Pancreas (tissue), 10 donors: Measurements from ENCODE around the gene SSX2IP. TPM values are rescaled to one million over a fixed set of nuclear protein-coding genes. Genes with fewer than 3 reads are reported as not detected.
"Not testable (repeated sequence)": the region's sequence is repeated elsewhere in the genome, so short reads cannot be mapped to it uniquely, and the experiment has no call there.

ENCODE experiments used
- ATAC-seq, 4 donors: fragments of 200-7000 bp; cut with Tn5 transposase; one replicate each; pipeline versions ENCODE4 v1.8.0 to v1.9.1; 2020; ENCODE audit warnings: mild to moderate bottlenecking in 4 of 4, moderate library complexity in 4 of 4
- DNase-seq, 6 donors: peaks; one replicate each; pipeline ENCODE4 v3.0.0-alpha.2; 2020
- FAIRE-seq: peaks from 2 replicates; lab custom pipeline; 2012; peaks lifted over from hg19 to GRCh38; lab: Jason Lieb, UNC
- H3K27ac ChIP-seq, 4 donors: fragments of 200-600 bp; sonication (generic); 1 replicate in 3 of 4; 2 replicates in 1 of 4; pipeline versions ENCODE4 v1.5.0 to v1.8.0; 2020
- H3K27me3 ChIP-seq, 4 donors: fragments of 200-600 bp; one replicate each; pipeline ENCODE4 v1.8.0; 2021
- H3K36me3 ChIP-seq, 3 donors: fragments of 200-600 bp; sonication (generic) in 1 of 3; one replicate each; pipeline versions ENCODE4 v1.5.0 to v1.8.0; 2020 to 2021
- H3K4me1 ChIP-seq, 3 donors: fragments of 200-600 bp; one replicate each; pipeline ENCODE4 v1.8.0; 2021
- H3K4me3 ChIP-seq, 4 donors: fragments of 200-600 bp; sonication (generic) in 2 of 4; one replicate each; pipeline versions ENCODE4 v1.5.0 to v1.8.0; 2020 to 2021
- H3K9me3 ChIP-seq, 4 donors: fragments of 200-600 bp; one replicate each; pipeline ENCODE4 v1.8.0; 2021
- WGBS, 2 donors: extraction: QIAGEN DNeasy Blood & Tissue Kit; methylation state at CpG; one replicate each; pipeline ENCODE4 v1.1.7; 2013; 5-methylcytosine and 5-hydroxymethylcytosine counted together
- intact Hi-C, 3 donors: fragments of 100-400 bp; cut with DNase I; formaldehyde crosslinking; loops; one replicate each; pipeline versions ENCODE4 v1.11.1 to v1.14.2; 2022
- polyA plus RNA-seq, 2 donors: library from polyadenylated mRNA; stranded (reverse); fragments of 200-250 nt; gene quantifications; one replicate each; pipeline ENCODE4 v1.2.3, GENCODE V29; 2013
- total RNA-seq, 6 donors: library from RNA; stranded (reverse); fragmentation: NEBNext Ultra II Directional in 4 of 6; extraction: Animal tissue kit (Norgen Biotek cat#: 25700) in 4 of 6; gene quantifications; one replicate each; pipeline versions ENCODE4 v1.2.1 to v1.2.4, GENCODE V29; 2021 to 2023
- TF ChIP-seq, protein P1 (sequence below), 4 donors: fragments of 200-600 bp; sonication (generic) in 3 of 4; IDR thresholded peaks; one replicate each; pipeline versions ENCODE4 v1.5.0 to v1.8.0; 2021; ENCODE audit warnings: antibody characterized with exemption in 4 of 4
- donor health status: healthy with polysubstance abuse.
- donor health status: DM: no; HTN: no; CAD: no; lungs with moderate emphysema.
- donor health status: DM: no; HTN: no; CAD: no.
- donor health status: control.
- donor health status: control.
- donor health status: Bipolar disorder and iron deficiency.
- donor health status: DM: yes; HTN: yes; CAD: no.
- donor health status: DM: no; HTN: no; CAD: no.
- donor health status: DM: no; HTN: no; CAD: no.
- donor health status: DM: yes; HTN: yes; CAD: no.

The SSX2IP gene
- total and polyA plus RNA-seq, 8 donors, result 1.9 to 10.2 (median 5.3) TPM

GRCh38 chr1:84736445-84736844 lies 46.2 kb upstream of the SSX2IP start:
- ATAC-seq, result no peak
- no peaks in the 10 kb centered on the region for H3K27me3 ChIP-seq
- FAIRE-seq, result no peak
- H3K36me3 ChIP-seq, result no peaks in the 10 kb centered on the region
- no peaks in the 10 kb centered on the region for H3K9me3 ChIP-seq
- no peak overlapping the region for H3K27ac ChIP-seq
- TF ChIP-seq, protein P1, sequence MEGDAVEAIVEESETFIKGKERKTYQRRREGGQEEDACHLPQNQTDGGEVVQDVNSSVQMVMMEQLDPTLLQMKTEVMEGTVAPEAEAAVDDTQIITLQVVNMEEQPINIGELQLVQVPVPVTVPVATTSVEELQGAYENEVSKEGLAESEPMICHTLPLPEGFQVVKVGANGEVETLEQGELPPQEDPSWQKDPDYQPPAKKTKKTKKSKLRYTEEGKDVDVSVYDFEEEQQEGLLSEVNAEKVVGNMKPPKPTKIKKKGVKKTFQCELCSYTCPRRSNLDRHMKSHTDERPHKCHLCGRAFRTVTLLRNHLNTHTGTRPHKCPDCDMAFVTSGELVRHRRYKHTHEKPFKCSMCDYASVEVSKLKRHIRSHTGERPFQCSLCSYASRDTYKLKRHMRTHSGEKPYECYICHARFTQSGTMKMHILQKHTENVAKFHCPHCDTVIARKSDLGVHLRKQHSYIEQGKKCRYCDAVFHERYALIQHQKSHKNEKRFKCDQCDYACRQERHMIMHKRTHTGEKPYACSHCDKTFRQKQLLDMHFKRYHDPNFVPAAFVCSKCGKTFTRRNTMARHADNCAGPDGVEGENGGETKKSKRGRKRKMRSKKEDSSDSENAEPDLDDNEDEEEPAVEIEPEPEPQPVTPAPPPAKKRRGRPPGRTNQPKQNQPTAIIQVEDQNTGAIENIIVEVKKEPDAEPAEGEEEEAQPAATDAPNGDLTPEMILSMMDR (IDR thresholded peaks at IDR 0.05), result no peak
- H3K4me1 ChIP-seq, result no peaks in the 10 kb centered on the region
- DNase-seq, result no peak
- intact Hi-C loops, result no loop called here
- H3K4me3 ChIP-seq, result no peak overlapping the region

DNA sequence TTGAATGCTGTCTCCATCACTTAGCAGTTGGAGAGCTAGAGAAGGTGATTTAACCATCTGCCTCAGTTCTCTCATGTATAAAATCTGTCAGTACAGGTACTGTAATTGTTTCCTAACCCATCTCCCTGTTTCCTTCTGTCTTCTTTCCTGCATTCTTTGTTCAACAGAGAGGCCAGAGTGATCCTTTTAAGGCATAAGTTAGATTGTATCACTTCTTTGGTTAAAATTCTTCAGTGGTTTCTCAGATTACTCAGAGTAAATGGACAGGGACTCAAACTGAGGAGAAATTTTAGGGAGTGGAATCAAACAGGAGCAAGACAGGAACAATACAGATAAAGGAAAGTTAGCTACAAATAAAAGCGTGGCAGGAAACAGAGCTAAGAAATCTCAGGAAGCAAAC lies 45.2 kb upstream of the SSX2IP start:
- Histone ChIP-seq H3K27me3 (no peaks in the 10 kb centered on the region), H3K9me3 (no peaks in the 10 kb centered on the region), H3K4me3 (no peak overlapping the region), H3K27ac (no peak overlapping the region), H3K36me3 (no peaks in the 10 kb centered on the region), H3K4me1 (no peaks in the 10 kb centered on the region)
- TF ChIP-seq, protein P1 (IDR thresholded peaks at IDR 0.05), result no peak
- DNase-seq (no peak), FAIRE-seq (no peak), ATAC-seq (no peak)
- intact Hi-C loops, result no loop called here
- WGBS, 2 donors, result 87 to 88% methylated on average over 1 of the region's 1 CpG

GRCh38 chr1:84732520-84732919 lies 42.3 kb upstream of the SSX2IP start:
- H3K27ac ChIP-seq, result no peak overlapping the region
- no peaks in the 10 kb centered on the region for H3K36me3 ChIP-seq
- no peak for FAIRE-seq
- H3K4me1 ChIP-seq, result no peaks in the 10 kb centered on the region
- no peaks in the 10 kb centered on the region for H3K27me3 ChIP-seq
- H3K9me3 ChIP-seq, result no peaks in the 10 kb centered on the region
- intact Hi-C loops, result no loop called here
- TF ChIP-seq, protein P1 (IDR thresholded peaks at IDR 0.05), result no peak
- ATAC-seq, result no peak
- no peak for DNase-seq
- no peak overlapping the region for H3K4me3 ChIP-seq
- 49 to 92% methylated on average over 2 of the region's 2 CpGs for WGBS, 2 donors

GRCh38 chr1:84731519-84731918 lies 41.3 kb upstream of the SSX2IP start:
- Histone ChIP-seq H3K36me3 (no peaks in the 10 kb centered on the region), H3K4me1 (no peaks in the 10 kb centered on the region), H3K4me3 (no peak overlapping the region), H3K9me3 (no peaks in the 10 kb centered on the region), H3K27me3 (no peaks in the 10 kb centered on the region), H3K27ac (no peak overlapping the region)
- ATAC-seq (no peak), FAIRE-seq (no peak), DNase-seq (no peak)
- intact Hi-C loops, result no loop called here
- TF ChIP-seq, protein P1 (IDR thresholded peaks at IDR 0.05), result no peak

- 88 to 94% methylated on average over 1 of the region's 1 CpG for WGBS, 2 donors
- H3K9me3 ChIP-seq, DNase-seq, H3K4me1 ChIP-seq, ATAC-seq, intact Hi-C loops, FAIRE-seq, H3K4me3 ChIP-seq, H3K27ac ChIP-seq, H3K27me3 ChIP-seq, H3K36me3 ChIP-seq: not testable (repeated sequence)
Observed at GRCh38 chr1:84727711-84728110, 37.5 kb upstream of the SSX2IP start.
